DMS153 treated with DMSO at 0.1 percent for 48 hours (cell line): ENCODE results near the gene TNFSF12.

Experiments
- DNase-seq: peaks from one replicate; lab custom pipeline; 2025; ENCODE audit not compliant: unreplicated experiment; lab: John Stamatoyannopoulos, UW

Gene TNFSF12

GRCh38 chr17:7541074-7541621, 7.7 kb upstream of the TNFSF12 start:
- no peak for DNase-seq

- DNase-seq, result no peak
Measured at GRCh38 chr17:7544911-7545310, 3.9 kb upstream of the TNFSF12 start.

GRCh38 chr17:7549401-7550055, 670 bp downstream of the TNFSF12 start:
- DNase-seq, result no peak

- DNase-seq, result no peak
Measured at GRCh38 chr17:7550344-7550743, 1.5 kb downstream of the TNFSF12 start.

- no peak for DNase-seq
Measured at GRCh38 chr17:7551396-7551795, 2.5 kb downstream of the TNFSF12 start.

GRCh38 chr17:7552621-7553051, 3.8 kb downstream of the TNFSF12 start:
- no peak for DNase-seq

GRCh38 chr17:7553356-7553755, 4.5 kb downstream of the TNFSF12 start:
- DNase-seq, result no peak

- DNase-seq, result no peak
Measured at GRCh38 chr17:7555320-7555948, 6.6 kb downstream of the TNFSF12 start.

- DNase-seq, result no peak
Measured at GRCh38 chr17:7556627-7557026, 7.8 kb downstream of the TNFSF12 start.

- DNase-seq, result no peak
Measured at GRCh38 chr17:7557147-7557764, 8.4 kb downstream of the TNFSF12 start.

GRCh38 chr17:7557775-7558543, 9.1 kb downstream of the TNFSF12 start:
- DNase-seq, result peak; percentile 54

GRCh38 chr17:7558544-7559319, 9.9 kb downstream of the TNFSF12 start, which contains the start of gene TNFSF13:
TSS of gene TNFSF13 (plus strand) at chr17:7558750. CDS start at chr17:7559040, 290 bp downstream.
- DNase-seq, result no peak

GRCh38 chr17:7559320-7560171, 10.7 kb downstream of the TNFSF12 start:
- no peak for DNase-seq

- no peak for DNase-seq
Measured at GRCh38 chr17:7560172-7561027, 11.5 kb downstream of the TNFSF12 start.

GRCh38 chr17:7561028-7561575, 12.2 kb downstream of the TNFSF12 start:
- peak; percentile 48 for DNase-seq

GRCh38 chr17:7561589-7562207, 12.8 kb downstream of the TNFSF12 start, which contains the start of gene SENP3:
TSS of gene SENP3 (plus strand) at chr17:7561919. CDS start at chr17:7563077, 1,158 bp downstream.
- no peak for DNase-seq

- DNase-seq, result no peak
Measured at GRCh38 chr17:7562208-7562605, 13.3 kb downstream of the TNFSF12 start.
